Thyroid gland (tissue), 4 donors: Measurements from ENCODE around the gene SPRR5.

Experiments used
- CTCF ChIP-seq, 6 experiments: fragments of 200-600 bp in 3 of 6; fragments of 450-650 bp in 3 of 6; sonication (generic) in 3 of 6; IDR thresholded peaks; one replicate each; pipeline ENCODE4 v1.5.1; 2016 to 2019; ENCODE audit warnings: antibody characterized with exemption in 6 of 6, mild to moderate bottlenecking in 2 of 6, inconsistent platforms in 1 of 6, moderate library complexity in 1 of 6
- POLR2A ChIP-seq, 2 donors: fragments of 450-650 bp; IDR thresholded peaks; one replicate each; pipeline ENCODE4 v1.6.1; 2017; ENCODE audit warnings: antibody characterized with exemption in 2 of 2, mild to moderate bottlenecking in 2 of 2, moderate library complexity in 1 of 2

- no peak for TF ChIP-seq CTCF (IDR thresholded peaks at IDR 0.05)
- TF ChIP-seq POLR2A (IDR thresholded peaks at IDR 0.05): no peak
These were observed 34.3 kb downstream of the SPRR5 start for GRCh38 chr1:152981146-152981871.
